DMS53 (cell line): ENCODE data around the gene SHB.

ENCODE experiments used
- DNase-seq: peaks from one replicate; lab custom pipeline; 2025; lab: John Stamatoyannopoulos, UW

The SHB gene

GRCh38 chr9:37953206-37953774, 115.7 kb downstream of the SHB start:
- DNase-seq, result no peak

GRCh38 chr9:37952731-37953130, 116.3 kb downstream of the SHB start:
- no peak for DNase-seq

DNA sequence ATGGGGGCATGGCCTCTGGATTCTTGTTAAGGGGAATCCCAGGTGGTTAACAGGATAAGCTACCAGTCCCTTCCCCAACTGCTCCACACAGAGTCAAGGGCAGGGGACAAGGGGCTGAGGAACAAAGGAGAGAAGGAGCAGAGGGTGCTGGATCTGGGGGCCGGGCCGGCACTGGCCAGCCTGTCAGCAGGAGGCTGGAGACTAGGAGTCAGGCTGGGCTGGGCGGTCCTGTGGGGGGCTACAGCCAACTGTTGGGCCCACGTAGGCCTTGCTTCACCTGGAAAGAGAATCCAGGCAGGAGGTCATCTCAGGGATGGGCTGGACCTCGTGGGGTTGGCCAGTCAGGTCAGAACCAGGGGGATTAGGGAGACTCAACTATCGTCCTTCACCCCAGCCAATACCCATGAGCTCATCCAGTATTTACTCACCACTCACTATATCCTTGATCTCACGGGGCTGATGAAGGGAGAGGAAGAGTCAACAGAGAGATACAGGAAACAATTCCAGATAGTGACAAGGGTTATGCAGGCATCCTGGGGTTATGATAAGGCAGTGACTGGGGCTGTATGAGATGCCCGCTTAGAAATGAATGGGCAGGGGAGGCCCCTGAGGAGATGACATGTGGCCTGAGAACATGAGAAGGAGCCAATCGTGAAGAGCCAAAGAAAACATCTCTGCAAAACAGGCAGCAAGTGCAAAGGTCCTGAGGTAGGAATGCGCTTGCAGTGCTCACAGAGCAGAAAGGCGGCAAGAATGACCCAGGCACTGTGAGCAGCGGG, 117.2 kb downstream of the SHB start:
- peak; percentile 45 for DNase-seq

- no peak for DNase-seq
Measured at GRCh38 chr9:37950561-37950960, 118.5 kb downstream of the SHB start.

DNA sequence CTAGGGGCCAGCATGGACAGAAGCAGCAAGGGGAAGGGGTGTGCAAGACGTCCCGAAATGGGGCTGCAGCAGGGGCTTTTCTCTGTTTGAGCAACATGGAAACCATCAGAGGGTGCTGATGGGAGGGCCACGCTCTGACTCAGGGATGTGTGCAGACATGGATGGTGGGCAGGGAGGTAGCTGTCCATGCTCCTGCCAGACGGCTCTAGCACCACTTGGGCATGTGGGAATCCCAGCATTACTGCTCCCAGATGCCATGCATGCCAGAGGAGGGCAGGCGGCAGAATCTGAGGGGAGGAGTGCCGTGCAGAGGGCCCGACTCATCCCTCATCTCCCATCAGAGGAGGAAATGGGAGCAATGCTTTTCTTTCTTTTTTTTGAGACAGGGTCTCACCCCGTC, 119.5 kb downstream of the SHB start:
- DNase-seq, result no peak

DNA sequence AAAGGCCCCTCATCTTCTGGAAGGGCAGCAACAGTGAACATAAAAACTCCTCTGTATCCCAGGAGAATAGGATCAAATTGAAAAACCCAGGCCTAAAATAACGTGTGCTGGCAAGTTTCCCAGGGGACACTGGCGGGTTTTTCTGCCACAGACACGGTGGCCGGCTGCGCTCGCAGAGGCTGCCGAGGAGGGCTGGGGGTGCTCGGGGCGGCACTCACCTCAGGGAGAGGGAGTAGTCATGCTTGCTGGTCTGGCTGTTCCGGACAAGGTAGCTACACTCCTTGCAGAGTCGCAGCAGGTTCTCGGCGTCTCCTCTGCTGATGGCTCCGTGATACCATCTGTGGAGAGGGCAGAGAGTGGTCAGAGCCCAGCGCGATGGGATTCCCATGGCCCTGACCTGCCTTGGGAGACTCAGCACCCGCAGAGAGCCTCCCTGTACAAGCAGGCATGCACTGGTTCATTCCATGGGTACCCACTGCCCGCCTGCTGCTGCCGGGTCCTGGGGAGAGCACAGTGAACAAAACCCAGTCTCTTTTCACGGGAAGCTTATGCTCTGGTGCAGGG, 120.5 kb downstream of the SHB start:
- no peak for DNase-seq

DNA sequence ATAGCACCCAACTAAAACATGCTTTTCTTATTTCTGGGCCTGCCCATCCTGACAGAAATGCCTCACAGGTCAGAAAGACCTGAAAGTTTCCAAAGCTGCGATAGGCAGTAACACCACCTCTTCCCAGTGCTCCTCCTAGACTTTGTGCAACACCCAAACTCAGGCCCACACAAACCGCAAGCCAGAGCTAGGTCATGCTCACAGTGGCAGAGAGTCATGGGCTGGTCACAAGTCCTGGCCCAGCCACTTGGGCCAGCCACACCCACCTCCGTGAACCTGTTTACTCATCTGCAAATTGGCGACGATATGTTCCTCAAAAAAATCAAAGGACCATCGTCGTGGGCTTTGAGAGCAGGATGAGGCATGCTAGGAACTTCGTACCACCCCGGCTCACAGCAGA, 121.0 kb downstream of the SHB start:
- DNase-seq, result no peak

GRCh38 chr9:37947471-37947870, 121.6 kb downstream of the SHB start:
- no peak for DNase-seq

GRCh38 chr9:37946971-37947370, 122.1 kb downstream of the SHB start:
- DNase-seq, result no peak

- DNase-seq, result no peak
Measured at GRCh38 chr9:37946041-37946440, 123.0 kb downstream of the SHB start.

- no peak for DNase-seq
Measured at GRCh38 chr9:37944671-37945481, 124.2 kb downstream of the SHB start.

GRCh38 chr9:37944266-37944650, 124.8 kb downstream of the SHB start:
- DNase-seq, result no peak

DNA sequence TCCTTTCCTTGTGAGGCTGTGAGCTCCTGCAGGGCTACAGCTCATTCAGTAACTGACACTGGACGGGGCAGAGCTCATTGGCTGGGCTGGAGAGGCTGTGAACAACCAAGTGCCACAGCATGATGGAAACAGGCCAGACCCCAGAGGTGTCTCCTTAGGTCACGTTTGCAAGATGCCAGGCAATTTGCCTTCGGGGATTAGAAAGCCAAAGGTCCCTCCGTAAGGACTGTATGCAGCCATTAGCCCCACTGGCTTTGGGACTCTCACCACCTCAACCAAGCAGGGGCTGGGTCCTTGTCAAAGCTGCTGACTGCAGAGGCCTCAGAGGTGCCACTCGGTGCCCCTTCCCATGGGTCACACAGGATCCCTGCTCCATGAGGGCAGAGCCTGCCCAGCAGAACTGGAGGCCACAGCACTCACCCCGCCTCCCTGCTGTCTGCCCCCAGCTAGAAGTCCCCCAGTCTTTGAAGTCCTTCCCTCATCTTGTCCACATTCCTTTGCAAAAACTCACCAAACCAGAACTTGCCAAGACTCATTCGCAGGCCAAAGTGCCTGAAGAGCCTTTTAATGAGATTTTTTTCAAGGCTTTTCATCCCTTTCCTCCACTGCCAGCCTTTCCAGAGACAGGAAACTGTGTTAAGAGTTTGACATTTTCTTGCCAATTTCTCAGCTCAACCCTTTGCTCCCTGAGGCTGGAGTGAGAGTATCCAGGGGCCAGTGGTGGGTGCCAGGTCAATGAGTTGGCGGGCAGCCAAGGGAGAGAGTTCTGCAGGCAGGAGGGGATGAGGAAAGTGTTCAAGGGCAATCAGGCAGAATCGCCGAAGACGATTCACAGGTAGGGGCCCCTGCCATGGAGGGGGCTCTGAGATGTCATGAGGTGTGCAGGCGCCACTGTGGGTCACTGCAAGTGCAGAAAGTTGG, 125.4 kb downstream of the SHB start:
- no peak for DNase-seq

DNA sequence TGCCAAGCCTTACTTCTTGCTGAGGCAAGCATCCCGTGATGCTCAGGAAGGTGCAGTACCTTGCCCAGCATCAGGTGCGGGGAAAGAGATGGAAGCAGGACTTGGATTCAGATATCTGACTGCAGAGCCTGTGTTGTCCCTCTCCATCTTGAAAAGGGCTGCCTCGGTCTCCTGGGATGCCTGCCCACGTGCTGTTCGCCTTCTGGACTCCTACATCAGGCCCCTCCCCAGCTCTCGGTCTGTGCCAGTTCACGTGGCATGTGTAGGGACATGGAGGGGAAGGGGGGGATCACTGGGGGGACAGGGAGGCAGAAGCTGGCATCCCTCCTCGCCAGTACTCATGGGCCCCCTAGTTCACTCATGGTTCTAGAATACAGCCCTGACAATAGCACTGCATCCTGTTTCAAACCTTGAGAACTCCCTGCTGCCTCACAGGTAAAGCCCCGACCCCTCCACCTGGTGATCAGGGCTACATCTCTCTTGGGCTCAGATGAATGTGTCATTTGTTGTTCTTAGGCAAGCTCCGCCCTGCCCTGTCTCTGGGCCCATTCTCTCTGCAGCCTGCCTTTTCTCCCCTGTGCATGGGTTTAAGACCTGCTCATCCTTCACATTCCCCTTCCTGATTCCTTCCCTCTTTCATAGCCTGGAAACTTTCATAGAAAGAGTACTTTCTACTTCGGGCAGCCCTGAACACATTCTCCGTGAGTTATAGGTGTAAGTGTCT, 126.2 kb downstream of the SHB start:
- no peak for DNase-seq

DNA sequence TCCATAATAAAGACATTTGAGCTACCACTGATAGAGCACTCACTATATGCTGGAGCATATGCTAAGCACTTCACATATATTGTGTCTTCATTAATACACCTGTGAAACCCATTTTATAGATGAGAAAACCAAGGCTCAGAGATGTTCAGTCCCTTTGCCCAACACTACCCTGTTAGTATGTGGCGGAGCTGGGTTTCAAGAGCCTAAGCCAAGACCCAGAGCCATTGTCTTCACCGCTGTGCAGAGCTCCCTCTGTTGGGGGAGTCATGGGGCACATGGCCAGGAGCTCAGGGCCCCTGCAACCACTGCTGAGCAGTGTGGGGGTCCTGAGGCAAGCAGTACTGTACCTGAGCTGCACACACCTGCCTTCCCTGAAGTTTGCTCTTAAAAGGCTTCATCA, 127.8 kb downstream of the SHB start:
- no peak for DNase-seq

- no peak for DNase-seq
Measured at GRCh38 chr9:37939575-37940095, 129.4 kb downstream of the SHB start.

DNA sequence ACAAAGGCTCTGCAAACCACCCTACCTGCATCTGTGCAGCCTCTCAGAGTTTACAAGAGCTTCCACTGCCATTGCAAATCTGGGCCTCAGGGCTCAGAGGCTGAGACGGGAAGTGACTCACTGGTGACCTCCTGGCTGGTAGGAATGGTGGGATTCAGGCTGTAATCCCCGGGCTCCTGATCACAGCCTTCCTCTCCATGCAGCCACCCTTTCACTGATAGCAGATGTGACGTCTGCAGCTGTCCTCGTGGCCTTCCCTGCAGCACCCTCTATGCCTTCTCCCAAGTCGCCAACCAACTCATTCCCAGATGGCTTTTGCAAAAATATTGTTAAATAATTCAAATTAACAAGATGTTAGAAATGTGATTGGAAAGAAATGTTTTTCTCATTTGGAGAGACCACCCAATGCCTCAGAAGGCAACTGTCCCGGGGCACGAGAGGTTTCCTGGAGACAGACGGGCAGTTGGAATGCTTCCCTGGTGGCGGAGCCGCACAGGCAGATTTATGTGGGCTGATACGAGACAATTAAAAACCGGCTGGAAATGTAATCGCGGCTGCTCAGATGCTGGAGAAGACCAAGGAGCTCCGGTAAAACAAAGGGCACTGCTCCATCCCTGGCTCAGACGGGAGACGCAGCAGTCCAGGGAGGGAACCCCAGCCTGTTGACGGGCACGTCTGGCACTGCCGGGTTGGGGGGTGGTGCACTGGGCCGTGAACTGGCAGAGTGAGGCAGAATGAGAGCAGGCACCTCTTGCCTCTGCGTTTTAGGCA, 130.7 kb downstream of the SHB start:
- no peak for DNase-seq

DNA sequence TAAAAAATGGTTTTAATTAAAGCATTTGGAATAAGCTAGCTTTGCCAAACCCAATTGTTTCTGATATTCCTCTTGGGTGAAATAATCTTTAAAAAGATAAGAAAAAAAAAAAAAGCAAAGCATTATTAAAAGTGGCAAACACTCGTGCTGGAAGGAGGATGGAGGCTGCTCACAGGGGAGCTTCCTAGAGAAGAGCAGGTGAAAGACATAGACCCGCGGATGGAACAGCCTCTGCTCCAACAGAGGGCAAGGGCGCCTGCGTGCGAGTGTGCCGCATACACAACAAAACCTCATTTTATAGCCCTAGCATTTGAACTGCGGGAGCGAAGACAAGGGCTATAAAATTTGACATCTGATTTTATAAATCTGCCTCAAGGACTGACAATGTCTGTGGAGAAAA, 131.7 kb downstream of the SHB start:
- no peak for DNase-seq

DNA sequence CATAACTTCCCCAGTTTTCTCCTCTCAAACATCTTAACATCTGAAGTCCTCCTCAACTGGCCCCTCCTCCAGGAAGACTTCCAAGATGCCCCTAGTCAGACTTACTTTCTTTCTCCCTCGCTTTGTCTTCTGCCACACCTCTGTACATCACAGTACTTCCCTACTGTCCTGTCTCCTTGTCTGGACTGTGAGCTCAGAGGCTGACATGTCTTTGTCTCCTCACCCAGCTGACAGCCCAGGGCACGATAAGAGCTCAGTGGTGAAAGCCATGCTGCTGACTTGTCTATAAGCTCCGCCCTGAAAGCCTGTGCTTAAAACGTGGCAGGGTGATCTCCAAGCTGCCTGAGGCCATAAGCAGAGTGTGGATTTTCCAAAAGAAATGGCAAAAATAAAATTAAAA, 132.1 kb downstream of the SHB start:
- DNase-seq, result no peak

DNA sequence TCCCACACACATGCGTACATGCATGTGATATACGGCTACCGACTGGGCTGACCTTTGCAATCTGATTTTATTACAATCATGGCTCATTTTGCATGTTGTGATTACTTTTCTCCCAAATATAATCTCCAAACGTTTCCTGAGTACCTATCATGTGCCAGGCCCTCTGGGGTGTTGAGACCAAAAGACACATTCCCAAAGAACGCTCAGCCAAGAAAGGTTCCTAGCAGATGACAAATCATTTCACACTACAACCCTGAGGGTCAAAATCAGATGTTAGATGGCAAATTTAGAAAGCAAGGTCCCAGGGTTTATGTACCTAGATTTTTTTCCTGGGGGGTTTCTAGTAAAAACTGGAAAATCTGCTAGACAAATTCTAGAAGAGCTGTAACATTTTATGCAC, 132.7 kb downstream of the SHB start:
- DNase-seq, result no peak
